SK-N-SH treated with all-trans-retinoic acid at 6 μM for 48 hours (cell line): ENCODE results near the gene AMPD3.

Source experiments
- ATAC-seq: fragments of 200-7000 bp; cut with Tn5 transposase; 3 replicates; pipeline ENCODE4 v1.9.1; 2020; ENCODE audit warnings: mild to moderate bottlenecking, moderate library complexity
- ARNTL ChIP-seq: fragments of 450-650 bp; formaldehyde crosslinking; IDR thresholded peaks from 2 replicates; pipeline ENCODE4 v1.5.0; 2020; ENCODE audit warnings: low read depth, mild to moderate bottlenecking, moderate library complexity, borderline replicate concordance
- BACH2 ChIP-seq: fragments of 250-450 bp; sonication (Bioruptor Pico); IDR thresholded peaks from 2 replicates; pipeline ENCODE4 v1.9.0; 2021; ENCODE audit warnings: mild to moderate bottlenecking, borderline replicate concordance
- CREB5 ChIP-seq: fragments of 250-450 bp; sonication (Bioruptor Pico); IDR thresholded peaks from 2 replicates; pipeline ENCODE4 v1.5.1; 2020; ENCODE audit warnings: low read depth, mild to moderate bottlenecking, moderate library complexity
- CSDC2 ChIP-seq: fragments of 250-450 bp; sonication (Bioruptor Pico); IDR thresholded peaks from 2 replicates; pipeline ENCODE4 v1.5.0; 2020; ENCODE audit warnings: mild to moderate bottlenecking, moderate library complexity
- CSRNP3 ChIP-seq: fragments of 250-450 bp; sonication (Bioruptor Pico); IDR thresholded peaks from 2 replicates; pipeline ENCODE4 v1.5.1; 2021; ENCODE audit warnings: mild to moderate bottlenecking, moderate library complexity
- ESRRG ChIP-seq: fragments of 250-450 bp; sonication (Bioruptor Pico); IDR thresholded peaks from 2 replicates; pipeline ENCODE4 v1.6.1; 2021; ENCODE audit warnings: mild to moderate bottlenecking
- GLIS3 ChIP-seq: fragments of 250-450 bp; sonication (Bioruptor Pico); IDR thresholded peaks from 2 replicates; pipeline ENCODE4 v1.5.0; 2020; ENCODE audit warnings: mild to moderate bottlenecking, moderate library complexity
- ISL1 ChIP-seq: fragments of 250-450 bp; sonication (Bioruptor Pico); IDR thresholded peaks from 2 replicates; pipeline ENCODE4 v2.1.2; 2022; ENCODE audit warnings: mild to moderate bottlenecking, moderate library complexity
- OSR1 ChIP-seq: fragments of 250-450 bp; sonication (Bioruptor Pico); IDR thresholded peaks from 2 replicates; pipeline ENCODE4 v1.8.0; 2022; ENCODE audit warnings: moderate library complexity, mild to moderate bottlenecking, inconsistent platforms
- PATZ1 ChIP-seq: fragments of 250-450 bp; sonication (Bioruptor Pico); IDR thresholded peaks from 2 replicates; pipeline ENCODE4 v1.8.0; 2020; ENCODE audit warnings: mild to moderate bottlenecking, moderate library complexity, borderline replicate concordance
- PPARA ChIP-seq: fragments of 250-450 bp; sonication (Bioruptor Pico); IDR thresholded peaks from 2 replicates; pipeline ENCODE4 v1.5.0; 2020; ENCODE audit warnings: mild to moderate bottlenecking, borderline replicate concordance
- RARB ChIP-seq: fragments of 250-450 bp; sonication (Bioruptor Pico); IDR thresholded peaks from 2 replicates; pipeline ENCODE4 v1.8.0; 2021; ENCODE audit warnings: mild to moderate bottlenecking, moderate library complexity
- SNAI2 ChIP-seq: fragments of 250-450 bp; sonication (Bioruptor Pico); IDR thresholded peaks from 2 replicates; pipeline ENCODE4 v1.5.0; 2020; ENCODE audit warnings: mild to moderate bottlenecking, moderate library complexity
- TOX ChIP-seq: fragments of 250-450 bp; sonication (Bioruptor Pico); IDR thresholded peaks from 2 replicates; pipeline ENCODE4 v1.8.0; 2021; ENCODE audit warnings: mild to moderate bottlenecking, moderate library complexity, borderline replicate concordance
- TSHZ2 ChIP-seq: fragments of 250-450 bp; sonication (Bioruptor Pico); IDR thresholded peaks from 2 replicates; pipeline ENCODE4 v1.5.0; 2020; ENCODE audit warnings: mild to moderate bottlenecking, moderate library complexity
- ZC3H10 ChIP-seq: fragments of 250-450 bp; sonication (Bioruptor Pico); IDR thresholded peaks from 2 replicates; pipeline ENCODE4 v1.5.1; 2021; ENCODE audit warnings: mild to moderate bottlenecking, moderate library complexity
- ZFP3 ChIP-seq: fragments of 250-450 bp; sonication (Bioruptor Pico); IDR thresholded peaks from 2 replicates; pipeline ENCODE4 v1.5.0; 2020; ENCODE audit warnings: mild to moderate bottlenecking, moderate library complexity
- ZFP30 ChIP-seq: fragments of 450-650 bp; formaldehyde crosslinking; IDR thresholded peaks from 2 replicates; pipeline ENCODE4 v1.5.0; 2022; ENCODE audit warnings: mild to moderate bottlenecking, moderate library complexity
- ZNF565 ChIP-seq: fragments of 450-650 bp; formaldehyde crosslinking; conservative IDR thresholded peaks from 2 replicates; pipeline ENCODE4 v1.5.0; 2020; ENCODE audit warnings: low read depth, mild to moderate bottlenecking, moderate library complexity
- ZNF70 ChIP-seq: fragments of 450-650 bp; formaldehyde crosslinking; IDR thresholded peaks from 2 replicates; pipeline ENCODE4 v1.5.0; 2020; ENCODE audit warnings: mild to moderate bottlenecking, moderate library complexity
- ZNF8 ChIP-seq: fragments of 450-650 bp; formaldehyde crosslinking; IDR thresholded peaks from 2 replicates; pipeline ENCODE4 v1.5.0; 2020; ENCODE audit warnings: mild to moderate bottlenecking, moderate library complexity

AMPD3 gene

GRCh38 chr11:10473371-10473770 is 18.3 kb downstream of the AMPD3 start:
- no peak for TF ChIP-seq ZFP3 (CRISPR knock-in tag)
- no peak for TF ChIP-seq PATZ1
- TF ChIP-seq ZNF8 (CRISPR knock-in tag), result no peak
- no peak for TF ChIP-seq CSRNP3
- no peak for TF ChIP-seq BACH2
- no peak for TF ChIP-seq SNAI2 (CRISPR knock-in tag)
- TF ChIP-seq ZNF70 (CRISPR knock-in tag), result no peak
- TF ChIP-seq ESRRG (CRISPR knock-in tag), result no peak
- no peak for TF ChIP-seq ZC3H10 (CRISPR knock-in tag)
- TF ChIP-seq TOX, result no peak
- TF ChIP-seq CSDC2 (CRISPR knock-in tag), result no peak
- no peak for TF ChIP-seq GLIS3 (CRISPR knock-in tag)
- no peak for TF ChIP-seq RARB
- no peak for ATAC-seq

GRCh38 chr11:10474551-10474950 is 19.5 kb downstream of the AMPD3 start:
- TF ChIP-seq PATZ1 (no peak), CREB5 (CRISPR knock-in tag) (no peak), ESRRG (CRISPR knock-in tag) (no peak), TSHZ2 (no peak), CSRNP3 (no peak), PPARA (CRISPR knock-in tag) (no peak), ZFP30 (CRISPR knock-in tag) (no peak), BACH2 (no peak), ZNF565 (CRISPR knock-in tag) (no peak), ZNF8 (CRISPR knock-in tag) (no peak), ISL1 (CRISPR knock-in tag) (no peak), ZC3H10 (CRISPR knock-in tag) (no peak)
- no peak for ATAC-seq

GRCh38 chr11:10476342-10476741 is 21.3 kb downstream of the AMPD3 start:
- no peak for ATAC-seq

More at GRCh38 chr11:10476342-10476741, 21.3 kb downstream of the AMPD3 start:
- TF ChIP-seq ARNTL (CRISPR knock-in tag) (no peak), BACH2 (no peak), OSR1 (no peak), ZNF8 (CRISPR knock-in tag) (no peak), ZNF565 (CRISPR knock-in tag) (no peak), ZFP30 (CRISPR knock-in tag) (no peak), SNAI2 (CRISPR knock-in tag) (no peak), GLIS3 (CRISPR knock-in tag) (no peak), CSDC2 (CRISPR knock-in tag) (no peak), ISL1 (CRISPR knock-in tag) (no peak), CSRNP3 (no peak), ZFP3 (CRISPR knock-in tag) (no peak), TOX (no peak), ZNF70 (CRISPR knock-in tag) (no peak), CREB5 (CRISPR knock-in tag) (no peak), RARB (no peak), PPARA (CRISPR knock-in tag) (no peak)
